ENCODE results near the gene GUCY1B1. TPM values are rescaled to one million over a fixed set of nuclear protein-coding genes. Genes with fewer than 3 reads are reported as not detected.
"Not testable (repeated sequence)": the region's sequence is repeated elsewhere in the genome, so short reads cannot be mapped to it uniquely, and the experiment has no call there.

Gene GUCY1B1
- total and polyA plus RNA-seq, 9 of the 15 experiments (the other 6 are each of a cell fraction or from before 2014, with no cell fraction given) = not detected

- no peak overlapping the region for H3K4me2 ChIP-seq (ENCODE audit: insufficient read depth, low read length)
- H3K27me3 ChIP-seq (ENCODE audit: control insufficient read depth in 2 of 2, insufficient read depth in 2 of 2, low read length in 2 of 2) = no peaks in the 10 kb centered on the region
- no peak for ATAC-seq
- no peaks in the 10 kb centered on the region for H3K4me1 ChIP-seq (replicated peaks in 1 of 2; ENCODE audit: control insufficient read depth in 2 of 2, insufficient read depth in 2 of 2, low read length in 2 of 2)
- no peak for DNase-seq (ENCODE audit: extremely low read depth in 1 of 4, low spot score in 3 of 4)
- no peaks in the 10 kb centered on the region for H4K20me1 ChIP-seq (replicated peaks; ENCODE audit: control insufficient read depth, insufficient read depth, low read length)
- WGBS (ENCODE audit: insufficient coverage, low coverage, missing lambda C conversion rate) = 2% methylated on average over 3 of the region's 3 CpGs
- ChIA-PET CTCF (ENCODE audit: low intra/inter-chr PET ratio) (no interaction called here), POLR2A (no interaction called here)
- no peak for TF ChIP-seq ATF3 (IDR thresholded peaks at IDR 0.05)
- no peak for TF ChIP-seq ATF3 (CRISPR knock-in tag; conservative IDR thresholded peaks at IDR 0.05)
- TF ChIP-seq CBX2 (IDR thresholded peaks at IDR 0.05; ENCODE audit: insufficient read depth, low read length, poor library complexity, severe bottlenecking) = no peak
- no peak for TF ChIP-seq FOXJ3 (CRISPR knock-in tag; IDR thresholded peaks at IDR 0.05)
- TF ChIP-seq CBX8 (IDR thresholded peaks at IDR 0.05; ENCODE audit: borderline replicate concordance, extremely low read depth, low read depth, low read length, poor library complexity, severe bottlenecking) = no peak
- no peak for TF ChIP-seq TAF7 (tag; IDR thresholded peaks at IDR 0.05)
- no peak for TF ChIP-seq TRIM24 (IDR thresholded peaks at IDR 0.05)
- no peak for TF ChIP-seq FOXP1 (CRISPR knock-in tag; IDR thresholded peaks at IDR 0.05)
- no peak for TF ChIP-seq ZNF140 (CRISPR knock-in tag; IDR thresholded peaks at IDR 0.05)
- TF ChIP-seq CHD4 (IDR thresholded peaks at IDR 0.05; ENCODE audit: insufficient read depth, insufficient replicate concordance, low read depth, low read length, poor library complexity, severe bottlenecking) = no peak
- TF ChIP-seq ZNF655 (CRISPR knock-in tag; IDR thresholded peaks at IDR 0.05) = no peak
- no peak for TF ChIP-seq ZBTB17 (CRISPR knock-in tag; IDR thresholded peaks at IDR 0.05)
- H3K9me3 ChIP-seq (replicated peaks; ENCODE audit: control insufficient read depth, insufficient read depth, low read depth, low read length) = no peaks in the 10 kb centered on the region
- no peak overlapping the region for H2AFZ ChIP-seq (ENCODE audit: low read depth, low read length)
- no peak for FAIRE-seq
- H3K9me1 ChIP-seq (ENCODE audit: control insufficient read depth, insufficient read depth, low read length) = no peaks in the 10 kb centered on the region
- no TSS peak for BruUV-seq (replicated peaks)
- H3K27ac ChIP-seq (ENCODE audit: extremely low read depth, low read depth, low read length) = no peak overlapping the region
- in situ Hi-C loops (cut with MboI) (no loop called here), intact Hi-C loops (cut with micrococcal nuclease) (no loop called here)
- H3K36me3 ChIP-seq (ENCODE audit: control insufficient read depth, insufficient read depth, low read length) = no peaks in the 10 kb centered on the region
- no peak overlapping the region for H3K9ac ChIP-seq (ENCODE audit: insufficient read depth in 1 of 2, low read depth in 2 of 2, low read length in 2 of 2)
- no peak overlapping the region for H3K4me3 ChIP-seq
- no peaks in the 10 kb centered on the region for H3K79me2 ChIP-seq (ENCODE audit: control insufficient read depth, insufficient read depth, low read length)
These were observed 37.2 kb downstream of the GUCY1B1 start for GRCh38 chr4:155795991-155796390.

- H2AFZ ChIP-seq (ENCODE audit: low read depth, low read length); CTCF ChIA-PET (ENCODE audit: low intra/inter-chr PET ratio); H3K4me1 ChIP-seq (replicated peaks in 1 of 2; ENCODE audit: control insufficient read depth in 2 of 2, insufficient read depth in 2 of 2, low read length in 2 of 2); H3K4me3 ChIP-seq; H3K9me1 ChIP-seq (ENCODE audit: control insufficient read depth, insufficient read depth, low read length); DNase-seq (ENCODE audit: extremely low read depth in 1 of 4, low spot score in 3 of 4); H3K27ac ChIP-seq (ENCODE audit: extremely low read depth, low read depth, low read length); H3K4me2 ChIP-seq (ENCODE audit: insufficient read depth, low read length); FAIRE-seq; H3K79me2 ChIP-seq (ENCODE audit: control insufficient read depth, insufficient read depth, low read length); intact Hi-C loops (cut with micrococcal nuclease); H3K9ac ChIP-seq (ENCODE audit: insufficient read depth in 1 of 2, low read depth in 2 of 2, low read length in 2 of 2); H3K27me3 ChIP-seq (ENCODE audit: control insufficient read depth in 2 of 2, insufficient read depth in 2 of 2, low read length in 2 of 2); POLR2A ChIA-PET; H3K36me3 ChIP-seq (ENCODE audit: control insufficient read depth, insufficient read depth, low read length); H3K9me3 ChIP-seq (replicated peaks; ENCODE audit: control insufficient read depth, insufficient read depth, low read depth, low read length); H4K20me1 ChIP-seq (replicated peaks; ENCODE audit: control insufficient read depth, insufficient read depth, low read length); in situ Hi-C loops (cut with MboI); ATAC-seq; BruUV-seq (replicated peaks): not testable (repeated sequence)
- WGBS (ENCODE audit: insufficient coverage, low coverage, missing lambda C conversion rate) = 3% methylated on average over 4 of the region's 4 CpGs
These were observed 38.8 kb downstream of the GUCY1B1 start for GRCh38 chr4:155797581-155797980.
